Iris pigment epithelial cell (primary cell): ENCODE measurements around the gene THOC7.

Source experiments
- DNase-seq: peaks from one replicate; pipeline ENCODE4 v3.0.0-alpha.2; 2011; ENCODE audit warnings: low read depth

Gene THOC7

DNA sequence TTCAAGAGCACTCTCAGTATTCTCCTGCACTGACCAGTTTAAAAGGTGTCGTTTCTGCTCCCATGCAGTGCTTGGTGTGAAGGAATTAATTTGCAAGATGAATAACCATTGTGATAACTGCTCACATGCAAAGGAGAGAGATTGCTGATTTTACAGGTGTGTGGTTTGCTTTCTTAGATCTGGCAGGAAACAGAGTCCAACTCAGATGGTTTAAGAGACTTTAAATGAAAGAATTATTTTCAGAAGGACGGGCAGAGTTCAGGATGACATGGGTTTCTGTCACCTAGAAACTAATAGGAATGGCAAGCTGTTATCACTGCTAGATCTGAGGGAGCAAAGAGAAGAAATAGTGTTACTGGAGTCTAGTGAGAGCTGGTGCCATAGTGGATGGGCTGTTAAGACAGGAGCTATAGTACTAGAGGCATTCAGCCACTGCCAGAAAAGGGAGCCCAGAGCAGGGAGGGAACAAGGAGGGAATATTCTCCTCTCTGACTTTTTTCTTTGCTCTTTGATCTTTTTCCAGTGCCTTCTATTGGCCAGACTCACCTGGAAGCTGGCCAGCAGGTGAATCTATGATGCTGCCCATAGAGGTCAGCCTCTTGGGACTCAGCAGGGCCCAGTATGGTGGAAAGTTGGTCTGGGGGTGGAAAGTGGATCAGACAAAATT, 14.9 kb upstream of the THOC7 start:
- DNase-seq, result no peak

DNA sequence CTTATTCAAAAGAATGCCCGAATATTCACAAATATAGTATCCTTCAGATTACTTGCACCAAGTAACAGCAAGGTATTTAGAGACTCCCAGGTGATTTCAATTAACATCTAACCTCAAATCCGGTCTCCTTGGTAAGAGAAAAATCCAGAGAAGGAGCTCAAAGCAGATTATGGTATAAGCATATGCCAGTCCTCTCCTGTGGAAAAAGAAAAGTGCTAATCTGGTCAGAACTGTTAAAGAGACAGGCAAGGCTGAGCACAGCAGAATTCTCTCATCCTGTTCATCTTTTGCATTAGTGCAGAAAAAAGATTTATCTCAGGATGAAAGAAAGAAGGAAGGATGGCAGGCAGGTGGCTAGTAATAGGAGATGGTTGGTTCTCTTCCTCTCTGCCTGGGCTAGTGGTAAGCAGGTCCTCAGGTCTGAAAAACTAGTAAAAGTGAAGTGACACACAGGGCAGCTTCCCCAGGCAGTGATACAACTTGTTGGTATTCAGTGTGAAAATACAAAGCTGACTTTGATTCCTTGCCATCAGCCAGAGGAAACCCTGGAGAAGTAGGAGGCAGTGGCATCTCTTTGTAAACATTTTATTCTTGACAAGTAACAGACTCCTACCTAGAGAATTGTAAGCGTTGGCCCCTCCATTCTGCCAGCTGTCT, 14.3 kb upstream of the THOC7 start:
- DNase-seq, result peak; percentile 47

DNA sequence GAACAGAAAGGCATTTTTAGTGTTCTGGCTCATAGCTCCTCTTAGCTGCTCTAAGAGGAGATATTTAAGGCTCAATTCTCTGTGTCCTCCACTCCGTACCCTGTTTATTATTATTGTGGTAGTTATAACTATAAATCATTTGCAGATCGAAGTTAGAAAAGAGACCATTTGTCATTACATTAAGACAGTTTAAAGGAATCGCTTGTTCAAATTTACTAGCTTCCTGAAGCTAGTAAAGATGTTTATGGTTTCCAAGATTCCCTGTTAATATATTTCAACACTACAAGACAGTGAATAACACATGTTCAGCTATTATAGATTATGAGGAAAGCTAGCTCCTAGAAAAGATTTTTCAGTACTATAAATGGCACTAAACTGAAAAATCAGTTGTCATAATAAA, 12.7 kb upstream of the THOC7 start:
- no peak for DNase-seq

DNA sequence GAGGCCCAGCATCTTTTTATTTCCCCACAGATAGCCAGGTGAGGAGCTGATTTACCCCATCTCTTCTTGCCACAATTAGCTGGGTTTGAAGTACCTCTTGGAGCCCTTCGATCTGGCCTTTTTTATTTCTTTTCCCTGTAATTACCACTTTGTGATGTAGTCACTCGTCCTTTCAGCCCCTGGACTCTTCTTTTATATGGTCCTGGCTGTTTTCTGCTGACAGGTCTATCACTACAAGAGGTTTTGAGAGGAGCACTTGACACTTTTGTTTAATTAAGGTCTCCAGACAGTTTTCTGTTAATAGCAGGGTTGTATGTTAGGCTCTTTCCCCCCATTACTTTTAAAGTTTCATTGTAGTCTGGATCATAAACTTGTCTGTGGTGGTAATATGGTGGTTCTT, 11.9 kb upstream of the THOC7 start:
- no peak for DNase-seq

DNA sequence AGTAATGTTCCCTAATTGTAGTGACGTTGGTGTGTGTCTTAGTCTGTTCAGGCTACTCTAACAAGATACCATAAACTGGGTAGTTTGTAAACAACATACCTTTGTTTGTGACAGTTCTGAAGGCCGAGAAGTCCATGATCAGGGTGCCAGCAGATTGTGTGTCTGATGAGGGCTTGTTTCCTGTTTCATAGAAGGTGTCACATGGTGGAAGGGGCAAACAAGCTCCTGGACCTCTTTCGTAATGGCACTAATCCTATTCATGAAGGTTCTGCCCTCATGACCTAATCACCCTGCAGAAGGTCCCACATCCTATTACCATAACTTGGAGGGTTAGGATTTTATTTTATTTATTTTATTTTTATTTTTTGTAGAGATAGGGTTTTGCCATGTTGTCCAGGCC, 11.2 kb upstream of the THOC7 start:
- DNase-seq, result no peak

DNA sequence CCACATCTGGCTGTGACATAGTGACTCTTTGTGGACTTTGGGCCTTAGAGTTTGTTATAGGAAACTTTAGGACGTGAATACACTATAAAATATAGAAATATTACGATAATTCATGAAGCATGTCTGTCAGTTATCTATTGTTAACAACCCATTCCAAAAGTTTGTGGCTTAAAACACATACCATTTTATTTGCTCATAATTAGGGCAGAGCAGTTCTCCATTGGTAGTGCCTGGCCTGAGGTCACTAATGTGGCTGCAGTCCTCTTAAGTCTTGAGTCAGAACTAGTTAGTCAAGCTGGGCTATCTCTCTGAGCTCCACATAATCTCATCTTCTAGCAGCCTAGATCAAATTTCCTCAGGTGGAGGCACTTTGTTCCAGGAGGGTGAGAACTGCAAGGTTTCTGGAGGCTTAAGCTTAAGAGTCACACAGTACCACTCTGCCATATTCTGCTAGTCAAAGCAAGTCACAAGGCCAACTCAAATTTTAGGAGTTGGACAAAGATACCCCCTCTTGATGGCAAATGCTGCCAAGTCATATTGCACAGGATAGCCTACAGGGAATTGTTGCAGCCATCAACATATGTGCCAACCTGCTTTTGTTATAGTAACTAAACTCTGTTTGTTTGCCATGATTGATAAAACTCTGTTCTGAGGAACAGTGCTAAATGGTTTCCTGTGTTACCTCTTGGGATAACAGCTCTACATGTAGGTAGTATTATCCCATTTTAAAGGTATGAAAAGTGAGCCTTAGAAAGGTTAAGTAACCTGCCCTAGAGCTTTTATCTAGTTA, 8.7 kb upstream of the THOC7 start:
- DNase-seq, result peak; percentile 93

DNA sequence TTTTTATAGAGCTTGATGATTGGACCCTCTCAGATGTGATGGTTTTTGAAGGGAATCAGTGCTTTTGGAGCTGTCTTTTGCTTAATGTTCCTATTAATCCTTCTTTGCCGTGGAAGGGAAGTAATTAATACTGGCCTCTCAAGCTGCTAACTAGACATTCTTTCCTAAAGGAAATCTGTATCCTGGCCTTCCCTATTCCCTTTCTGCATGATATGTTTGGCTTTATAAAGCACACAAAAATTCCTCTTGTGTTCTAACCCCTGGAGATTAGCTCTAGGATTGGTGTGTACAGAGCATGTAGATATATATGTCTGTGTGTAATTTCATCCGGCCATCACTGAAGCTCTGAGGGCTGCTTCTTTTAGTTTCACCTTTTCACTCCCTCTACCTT, 7.0 kb upstream of the THOC7 start:
- no peak for DNase-seq

DNA sequence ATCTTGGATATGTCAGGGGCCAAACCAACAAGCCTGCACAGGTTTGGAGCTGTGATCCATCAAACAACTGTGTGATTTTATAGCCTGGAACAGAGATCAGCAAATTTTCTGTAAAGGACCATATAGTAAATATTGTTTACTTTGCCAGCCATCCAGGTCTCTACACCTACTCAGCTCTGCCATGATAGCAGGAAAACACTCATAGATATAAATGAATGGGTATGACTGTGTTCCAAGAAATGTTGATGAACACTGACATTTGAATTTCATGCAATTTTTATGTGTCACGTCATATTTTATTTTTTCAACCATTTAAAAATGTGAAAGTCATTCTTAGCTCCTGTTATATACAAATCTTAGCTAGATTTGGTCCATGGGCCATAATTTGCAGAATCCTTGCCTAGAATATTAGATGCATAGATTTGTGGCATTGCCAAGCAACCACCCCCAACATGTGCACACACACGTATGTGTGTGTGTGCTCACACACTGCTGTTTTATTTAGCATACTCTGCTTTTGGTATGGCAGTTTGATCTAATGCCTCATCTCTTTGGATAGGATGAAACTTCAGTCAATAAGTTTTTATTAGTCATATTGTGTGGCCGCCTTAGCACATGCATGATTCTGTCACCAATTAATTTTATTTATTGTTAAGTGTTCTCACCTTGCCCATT, 6.5 kb upstream of the THOC7 start:
- no peak for DNase-seq

DNA sequence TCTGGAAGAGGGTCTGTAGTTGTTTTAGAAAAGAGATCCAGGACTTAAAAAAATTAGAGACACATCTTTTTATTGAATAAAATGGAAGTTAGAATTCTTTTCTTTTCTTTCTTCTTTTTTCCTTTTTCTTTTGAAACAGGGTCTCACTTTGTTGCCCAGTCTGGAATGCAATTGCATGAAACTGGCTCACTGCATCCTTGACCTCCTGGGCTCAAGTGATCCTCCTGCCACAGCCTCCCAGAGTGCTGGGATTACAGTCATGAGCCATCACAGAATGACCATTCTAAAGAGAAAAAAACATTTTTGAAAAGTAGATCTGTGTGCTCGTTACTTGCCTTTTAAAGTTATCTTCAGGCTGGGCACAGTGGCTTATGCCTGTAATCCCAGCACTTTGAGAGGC, 3.6 kb upstream of the THOC7 start:
- DNase-seq, result no peak

DNA sequence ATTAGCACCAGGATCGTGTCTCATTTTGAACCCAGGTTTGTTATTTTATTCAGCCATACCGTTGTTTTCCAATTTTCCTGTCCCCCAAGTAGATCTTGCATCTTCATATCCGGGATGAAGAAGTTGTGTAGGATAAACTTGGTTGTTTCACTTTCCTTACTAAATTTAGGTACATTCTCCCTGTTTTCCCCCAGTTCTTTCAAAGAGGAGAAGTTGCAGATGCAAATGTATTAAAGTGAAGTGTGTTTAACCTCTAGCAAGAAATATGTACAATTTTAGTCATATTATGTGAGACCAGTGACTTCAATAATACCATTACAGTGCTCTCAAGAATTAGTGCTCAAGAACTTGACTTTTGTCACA, 1.3 kb upstream of the THOC7 start:
- no peak for DNase-seq

DNA sequence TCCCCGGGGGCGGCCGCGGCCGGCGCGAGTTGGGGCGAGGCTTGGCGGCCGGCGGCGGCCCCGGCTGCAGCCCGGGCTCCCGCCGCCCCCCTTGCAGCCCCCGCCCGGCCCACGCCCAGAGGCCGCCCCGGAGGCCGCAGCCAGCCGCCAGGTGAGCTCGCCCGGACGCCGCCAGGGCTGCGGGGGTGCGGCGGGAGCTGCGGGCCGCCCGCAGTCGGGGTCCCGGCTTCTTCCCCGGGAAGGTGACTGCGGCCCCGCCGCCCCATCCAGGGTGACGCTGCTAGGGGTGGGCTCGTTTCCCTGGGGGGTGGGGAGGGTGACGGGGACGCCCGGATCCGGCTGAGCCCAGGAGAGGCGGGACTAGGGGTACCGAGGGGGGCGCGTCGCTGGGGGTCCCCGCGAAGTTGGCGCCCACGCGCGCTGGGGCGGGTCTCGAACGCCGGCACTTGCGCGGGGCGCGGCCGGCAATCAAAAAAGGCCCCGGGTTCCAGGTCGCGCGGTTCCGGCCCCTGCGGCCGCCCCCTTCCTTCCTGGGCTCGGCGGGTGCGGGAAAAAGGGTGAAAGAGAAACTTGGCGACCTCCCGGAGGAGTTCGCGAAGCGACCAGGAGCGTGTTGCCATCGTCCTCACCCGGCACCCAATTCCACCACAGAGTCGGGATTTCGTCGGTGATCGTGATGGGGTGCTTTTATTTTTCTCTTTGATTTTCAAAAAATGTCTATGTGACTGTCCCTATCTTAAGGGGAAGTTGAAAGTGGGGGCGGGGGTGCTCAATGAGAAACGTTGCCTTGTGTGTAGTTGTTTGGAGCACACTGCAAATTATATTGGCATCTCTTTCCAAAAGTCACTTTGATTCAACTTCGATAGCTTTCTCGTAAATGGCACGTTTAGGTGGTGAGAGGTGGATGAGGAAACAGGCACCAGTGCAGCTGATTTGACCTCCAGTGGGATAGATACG, 681 bp upstream of the THOC7 start:
- peak; percentile 9 for DNase-seq

DNA sequence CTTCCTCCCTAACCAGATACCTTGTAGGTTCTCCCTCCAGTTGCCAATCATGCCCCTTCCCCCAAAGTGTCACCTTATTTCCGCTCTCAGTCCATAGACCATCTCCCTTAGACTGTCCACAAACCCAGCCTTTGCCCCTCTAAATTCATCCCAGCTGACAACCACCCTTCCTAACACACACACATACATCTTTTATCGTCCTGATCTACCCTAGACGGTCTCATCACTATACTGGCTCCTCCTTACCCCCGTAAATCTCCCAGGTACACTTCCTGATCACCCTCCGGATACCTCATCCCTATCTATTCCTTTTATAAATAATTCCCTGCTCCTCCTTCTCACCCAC, 828 bp downstream of the THOC7 start:
- DNase-seq, result no peak

DNA sequence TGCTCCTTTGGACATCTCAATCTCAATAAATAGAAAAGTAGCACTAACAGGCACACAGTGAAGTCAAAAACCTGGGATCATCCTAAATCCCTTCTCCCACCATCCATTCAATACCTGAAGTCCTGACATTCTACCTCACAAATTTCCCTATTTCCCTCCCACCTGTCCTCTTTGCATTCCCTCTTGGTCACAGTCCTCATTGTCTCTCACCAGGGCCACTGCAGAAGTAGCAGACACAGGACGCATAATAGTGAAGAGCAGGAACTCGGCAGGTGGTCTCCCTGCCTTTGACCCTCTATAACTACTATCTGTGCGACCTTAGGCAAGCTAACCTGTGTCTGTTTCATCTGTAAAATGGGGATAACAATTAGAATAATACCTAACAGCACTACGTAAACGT, 2.3 kb downstream of the THOC7 start:
- no peak for DNase-seq

DNA sequence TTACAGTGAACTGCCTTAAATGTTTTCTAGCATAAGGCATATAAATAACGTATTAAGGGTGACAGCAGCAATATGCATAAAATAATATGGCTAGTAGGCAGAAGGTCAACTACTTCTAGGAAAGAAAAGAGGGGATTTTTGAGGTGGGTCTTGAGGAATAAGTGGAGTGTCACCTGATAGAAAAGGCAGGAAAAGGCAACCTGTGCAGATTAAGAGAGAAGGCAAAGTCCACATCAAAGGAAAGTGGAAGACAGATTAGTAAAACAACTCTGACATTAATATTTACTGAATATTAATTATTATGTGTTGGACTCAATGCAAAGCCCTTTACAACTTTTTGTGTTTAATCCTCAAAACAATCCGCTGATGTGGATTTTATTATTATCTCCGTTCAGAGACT, 2.8 kb downstream of the THOC7 start:
- no peak for DNase-seq

DNA sequence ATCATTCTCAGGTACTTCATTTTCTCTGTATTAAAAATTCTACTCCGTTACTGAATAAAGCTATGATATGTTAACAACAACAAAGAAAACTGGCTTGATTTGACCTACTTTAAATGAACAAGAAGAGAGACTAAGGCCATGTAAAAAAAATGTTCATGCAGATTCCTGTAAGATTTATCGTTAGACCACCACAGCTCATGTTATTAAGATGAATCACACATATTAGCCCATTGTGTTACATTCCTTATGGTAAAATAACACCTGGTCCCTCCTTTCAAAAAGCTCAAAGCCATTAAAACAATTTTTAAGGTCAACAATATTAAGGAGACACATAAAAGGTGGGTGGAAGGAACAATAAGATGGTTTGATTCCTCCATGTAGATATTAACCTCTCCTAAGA, 6.3 kb downstream of the THOC7 start:
- DNase-seq, result peak; percentile 67

DNA sequence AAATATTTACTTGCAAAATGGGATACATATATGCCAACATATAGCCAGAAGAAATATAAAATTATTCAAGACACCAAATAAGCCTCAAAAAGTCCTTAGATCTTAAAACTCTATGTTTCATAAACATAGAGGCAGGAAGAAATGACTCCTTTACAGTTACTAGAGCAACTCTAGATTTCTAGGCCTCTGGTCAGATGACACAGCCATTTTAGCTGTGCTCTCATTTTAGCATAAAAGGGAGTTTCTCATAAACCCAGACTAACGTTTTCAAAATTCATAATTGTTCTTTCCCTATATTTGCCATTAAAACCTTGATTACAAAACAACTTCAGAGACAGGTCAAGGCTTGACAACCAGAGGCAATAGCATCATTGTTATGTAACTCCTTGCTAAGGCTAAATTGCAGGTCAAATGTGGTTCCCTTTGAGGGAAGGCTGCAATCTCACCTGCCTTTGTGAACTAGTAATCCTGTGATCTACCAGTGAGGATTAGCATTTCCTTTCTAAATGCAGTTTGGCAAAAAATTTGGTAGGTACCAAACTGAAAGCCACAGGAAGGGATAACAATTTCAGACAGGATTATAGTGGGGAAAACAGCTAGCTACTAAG, 8.2 kb downstream of the THOC7 start:
- DNase-seq, result peak; percentile 22

DNA sequence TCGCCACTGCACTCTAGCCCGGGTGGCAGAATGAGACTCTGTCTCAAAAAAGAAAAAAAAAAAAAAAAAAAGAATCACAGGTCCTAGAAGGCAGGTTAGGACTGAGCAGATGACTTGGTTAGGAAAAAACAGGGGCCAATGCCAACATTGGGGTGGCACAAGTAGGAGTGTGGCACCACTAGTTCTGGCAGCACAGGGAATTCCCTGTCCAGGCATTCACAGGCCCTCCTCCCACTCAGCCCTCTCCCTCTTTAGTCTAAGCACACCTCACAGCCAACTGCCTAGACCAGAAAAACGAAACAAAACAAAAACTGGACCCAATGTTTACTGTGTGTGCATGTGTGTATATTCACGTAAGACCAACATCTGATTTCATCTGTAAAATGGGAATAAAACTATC, 10.5 kb downstream of the THOC7 start:
- no peak for DNase-seq

DNA sequence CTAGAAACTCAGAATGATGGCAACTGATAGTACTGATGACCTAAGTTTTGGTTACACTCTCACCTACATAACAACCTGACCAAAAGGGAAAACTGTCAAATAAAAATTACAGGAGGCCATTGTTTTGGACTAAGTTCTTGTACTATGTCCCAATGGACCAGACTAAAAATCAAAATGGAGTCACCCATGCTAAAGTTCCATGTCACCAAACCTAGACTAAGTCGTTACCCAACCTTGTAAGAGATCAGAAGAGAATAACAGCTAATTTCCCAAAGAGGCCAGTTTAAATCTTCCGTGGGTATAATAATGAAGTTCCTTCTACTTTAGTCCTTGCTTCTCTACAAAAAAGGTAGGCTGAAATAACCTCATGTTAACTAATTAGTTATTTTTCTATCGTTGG, 12.3 kb downstream of the THOC7 start:
- no peak for DNase-seq

DNA sequence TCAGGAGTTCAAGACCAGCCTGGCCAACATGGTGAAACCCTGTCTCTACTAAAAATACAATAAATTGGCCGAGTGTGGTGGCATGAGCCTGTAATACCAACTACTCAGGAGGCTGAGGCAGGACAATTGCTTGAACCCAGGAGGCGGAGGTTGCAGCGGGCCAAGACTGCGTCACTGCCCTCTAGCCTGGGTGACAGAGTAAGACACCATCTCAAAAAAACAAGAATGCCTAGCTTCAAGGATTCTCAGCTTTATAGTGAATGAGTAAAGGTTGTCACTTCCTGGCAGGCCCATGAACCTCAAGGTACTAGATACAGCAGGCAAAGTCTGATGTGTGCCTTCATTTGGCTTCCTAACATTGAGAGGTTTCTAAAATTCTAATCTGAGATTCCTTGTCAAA, 14.4 kb downstream of the THOC7 start:
- DNase-seq, result no peak

DNA sequence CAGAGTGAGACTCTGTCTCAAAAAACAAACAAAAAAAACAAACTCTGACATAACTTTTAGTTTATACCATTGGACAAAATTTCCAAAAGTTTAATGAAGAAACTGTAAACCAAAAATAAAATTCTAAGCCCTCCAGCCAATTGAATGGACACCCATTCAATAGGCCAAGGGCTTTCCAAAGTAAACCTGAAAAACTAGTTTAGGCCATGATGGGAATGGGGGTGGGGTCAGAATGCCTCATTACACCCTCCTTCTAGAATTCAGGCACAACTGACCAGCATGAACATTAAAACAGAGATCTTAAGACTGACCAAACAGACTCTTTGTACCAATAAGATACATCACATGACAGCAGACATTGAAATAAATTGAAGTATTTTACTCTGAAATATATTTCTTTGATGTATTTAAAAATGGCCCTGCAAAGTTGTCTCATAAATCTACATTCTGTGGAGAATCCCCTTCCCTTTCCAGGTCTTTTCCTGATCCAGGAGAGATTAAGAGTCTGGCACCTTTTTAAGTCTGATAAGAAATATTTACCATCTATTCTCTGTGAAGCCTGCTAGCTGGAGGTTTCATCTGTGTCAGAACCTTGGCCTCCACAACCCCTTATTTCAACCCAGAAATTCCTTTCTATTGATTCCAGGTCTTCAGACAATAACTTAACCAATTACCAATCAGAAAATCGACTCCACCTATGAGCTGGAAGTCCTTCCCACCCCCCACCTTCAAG, 15.7 kb downstream of the THOC7 start:
- no peak for DNase-seq

DNA sequence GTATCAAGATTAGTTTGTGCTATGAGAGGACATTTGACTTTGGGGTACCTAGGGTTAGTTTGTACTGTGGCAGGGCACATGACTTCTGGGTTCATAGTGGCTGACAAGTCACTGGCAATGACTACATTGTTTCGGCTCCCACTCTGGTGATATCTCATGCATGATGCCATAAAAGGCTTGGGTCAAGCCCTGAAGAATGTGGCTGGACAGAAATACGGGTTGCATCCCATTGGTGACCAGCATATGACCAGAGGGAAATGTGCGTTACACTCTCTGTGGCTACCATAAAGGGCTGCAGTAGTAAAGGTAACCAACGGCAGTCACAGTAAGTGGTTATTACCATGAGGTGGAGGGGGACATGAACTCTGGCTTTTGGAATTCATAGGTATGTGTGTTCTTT, 18.4 kb downstream of the THOC7 start:
- DNase-seq, result no peak
